GM12872 (cell line): ENCODE results near the gene SLC35G6.
"Not testable (repeated sequence)": the region's sequence is repeated elsewhere in the genome, so short reads cannot be mapped to it uniquely, and the experiment has no call there.

Experiments
- TF ChIP-seq, protein P1 (sequence below): IDR thresholded peaks from 3 replicates; pipeline ENCODE4 v1.5.1; 2011; ENCODE audit warnings: low read depth, mild to moderate bottlenecking, low read length, moderate library complexity; ENCODE audit not compliant: insufficient read depth

SLC35G6 gene

DNA sequence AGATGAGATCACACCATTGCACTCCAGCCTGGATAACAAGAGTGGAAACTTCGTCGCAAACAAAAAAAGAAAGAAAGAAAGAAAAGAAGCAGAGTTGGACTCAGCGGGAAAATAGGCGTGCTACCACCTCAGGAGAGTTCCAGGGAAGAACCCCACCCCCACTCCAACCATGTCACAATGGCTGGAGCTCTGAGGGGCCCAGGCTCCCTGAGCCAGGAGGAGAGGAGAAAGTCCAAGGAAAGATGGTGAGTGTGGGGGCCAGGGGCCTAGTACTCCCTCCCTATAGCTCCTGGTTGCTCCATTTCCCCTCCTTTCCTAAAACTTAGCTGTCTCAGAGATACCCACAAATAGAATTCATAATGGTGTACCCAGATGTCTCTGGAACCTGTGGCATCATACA is at the start of gene SLC35G6:
TSS of gene SLC35G6 (plus strand) at position 172 of the 400 bp plus-strand sequence. CDS start at position 243, 71 bp downstream.
- TF ChIP-seq, protein P1, sequence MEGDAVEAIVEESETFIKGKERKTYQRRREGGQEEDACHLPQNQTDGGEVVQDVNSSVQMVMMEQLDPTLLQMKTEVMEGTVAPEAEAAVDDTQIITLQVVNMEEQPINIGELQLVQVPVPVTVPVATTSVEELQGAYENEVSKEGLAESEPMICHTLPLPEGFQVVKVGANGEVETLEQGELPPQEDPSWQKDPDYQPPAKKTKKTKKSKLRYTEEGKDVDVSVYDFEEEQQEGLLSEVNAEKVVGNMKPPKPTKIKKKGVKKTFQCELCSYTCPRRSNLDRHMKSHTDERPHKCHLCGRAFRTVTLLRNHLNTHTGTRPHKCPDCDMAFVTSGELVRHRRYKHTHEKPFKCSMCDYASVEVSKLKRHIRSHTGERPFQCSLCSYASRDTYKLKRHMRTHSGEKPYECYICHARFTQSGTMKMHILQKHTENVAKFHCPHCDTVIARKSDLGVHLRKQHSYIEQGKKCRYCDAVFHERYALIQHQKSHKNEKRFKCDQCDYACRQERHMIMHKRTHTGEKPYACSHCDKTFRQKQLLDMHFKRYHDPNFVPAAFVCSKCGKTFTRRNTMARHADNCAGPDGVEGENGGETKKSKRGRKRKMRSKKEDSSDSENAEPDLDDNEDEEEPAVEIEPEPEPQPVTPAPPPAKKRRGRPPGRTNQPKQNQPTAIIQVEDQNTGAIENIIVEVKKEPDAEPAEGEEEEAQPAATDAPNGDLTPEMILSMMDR: not testable (repeated sequence)

DNA sequence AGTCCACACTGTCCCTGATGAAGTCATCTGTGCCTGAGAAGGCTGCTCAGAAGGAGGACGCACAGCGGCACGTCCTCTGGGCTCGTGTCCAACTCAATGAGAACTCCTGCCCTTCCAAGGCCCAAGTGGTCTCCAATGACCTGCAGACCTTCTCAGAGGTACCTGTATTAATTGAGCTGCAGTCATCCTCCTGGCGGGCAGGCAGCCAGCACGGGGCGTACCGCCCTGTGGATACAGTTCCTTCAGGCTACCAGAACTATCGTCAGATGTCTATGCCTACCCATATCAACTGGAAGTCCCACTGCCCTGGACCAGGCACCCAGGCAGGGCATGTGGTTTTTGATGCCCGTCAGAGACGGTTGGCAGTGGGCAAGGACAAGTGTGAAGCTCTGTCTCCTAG is 49.0 kb upstream of the SLC35G6 start:
- TF ChIP-seq, protein P1: no peak

DNA sequence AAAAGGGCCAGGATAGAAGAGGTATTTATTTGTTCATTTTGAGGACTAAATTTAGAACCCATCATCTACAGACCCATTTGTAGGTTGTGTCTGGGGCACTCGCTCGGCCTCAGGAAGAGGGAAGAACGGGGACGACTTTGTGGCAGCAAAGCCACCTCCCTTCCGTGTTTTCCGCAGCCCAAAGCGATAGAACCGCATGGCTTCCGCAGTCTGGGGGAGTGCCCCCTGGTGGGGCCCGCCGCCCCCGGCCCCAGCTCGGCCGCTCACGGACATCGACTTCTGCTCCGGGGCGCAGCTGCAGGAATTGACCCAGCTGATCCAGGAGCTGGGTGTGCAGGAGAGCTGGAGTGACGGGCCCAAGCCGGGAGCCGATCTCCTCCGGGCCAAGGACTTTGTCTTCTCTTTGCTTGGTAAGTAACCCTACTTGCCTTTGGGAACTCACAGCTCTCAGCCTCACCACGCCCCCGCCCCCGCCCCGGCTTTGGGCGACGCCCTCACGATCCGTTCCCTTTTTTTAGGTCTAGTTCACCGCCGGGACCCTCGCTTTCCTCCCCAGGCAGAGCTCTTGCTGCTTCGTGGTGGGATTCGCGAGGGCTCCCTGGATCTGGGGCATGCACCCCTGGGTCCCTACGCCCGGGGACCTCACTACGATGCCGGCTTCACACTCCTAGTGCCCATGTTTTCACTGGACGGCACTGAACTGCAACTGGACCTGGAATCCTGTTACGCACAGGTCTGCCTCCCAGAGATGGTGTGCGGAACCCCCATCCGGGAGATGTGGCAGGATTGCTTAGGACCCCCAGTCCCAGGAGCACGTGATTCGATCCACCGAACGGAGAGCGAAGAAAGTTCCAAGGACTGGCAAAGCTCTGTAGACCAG is 45.3 kb upstream of the SLC35G6 start:
- TF ChIP-seq, protein P1: peak; percentile 50

DNA sequence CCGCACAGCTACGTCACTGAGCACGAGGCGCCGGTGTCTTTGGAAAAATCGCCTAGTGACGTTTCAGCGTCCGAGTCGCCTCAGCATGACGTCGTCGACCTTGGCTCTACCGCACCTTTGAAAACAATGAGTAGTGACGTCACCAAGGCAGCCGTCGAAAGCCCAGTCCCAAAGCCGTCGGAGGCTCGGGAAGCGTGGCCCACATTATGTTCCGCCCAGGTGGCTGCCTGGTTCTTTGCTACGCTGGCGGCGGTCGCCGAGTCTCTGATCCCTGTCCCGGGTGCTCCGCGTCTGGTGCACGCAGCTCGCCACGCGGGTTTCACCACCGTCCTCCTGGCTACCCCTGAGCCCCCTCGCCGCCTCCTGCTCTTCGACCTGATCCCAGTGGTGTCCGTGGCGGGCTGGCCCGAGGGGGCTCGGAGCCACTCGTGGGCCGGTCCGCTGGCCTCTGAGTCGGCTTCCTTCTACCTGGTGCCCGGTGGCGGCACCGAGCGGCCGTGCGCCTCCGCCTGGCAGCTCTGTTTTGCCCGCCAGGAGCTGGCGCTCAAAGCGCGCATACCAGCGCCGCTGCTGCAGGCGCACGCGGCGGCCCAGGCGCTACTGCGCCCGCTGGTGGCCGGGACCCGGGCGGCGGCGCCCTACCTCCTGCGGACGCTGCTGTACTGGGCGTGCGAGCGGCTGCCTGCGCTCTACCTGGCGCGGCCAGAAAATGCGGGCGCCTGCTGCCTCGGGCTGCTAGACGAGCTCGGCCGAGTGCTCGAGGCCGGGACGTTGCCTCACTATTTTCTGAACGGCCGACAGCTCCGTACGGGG is 44.5 kb upstream of the SLC35G6 start:
- TF ChIP-seq, protein P1: peak; percentile 82

DNA sequence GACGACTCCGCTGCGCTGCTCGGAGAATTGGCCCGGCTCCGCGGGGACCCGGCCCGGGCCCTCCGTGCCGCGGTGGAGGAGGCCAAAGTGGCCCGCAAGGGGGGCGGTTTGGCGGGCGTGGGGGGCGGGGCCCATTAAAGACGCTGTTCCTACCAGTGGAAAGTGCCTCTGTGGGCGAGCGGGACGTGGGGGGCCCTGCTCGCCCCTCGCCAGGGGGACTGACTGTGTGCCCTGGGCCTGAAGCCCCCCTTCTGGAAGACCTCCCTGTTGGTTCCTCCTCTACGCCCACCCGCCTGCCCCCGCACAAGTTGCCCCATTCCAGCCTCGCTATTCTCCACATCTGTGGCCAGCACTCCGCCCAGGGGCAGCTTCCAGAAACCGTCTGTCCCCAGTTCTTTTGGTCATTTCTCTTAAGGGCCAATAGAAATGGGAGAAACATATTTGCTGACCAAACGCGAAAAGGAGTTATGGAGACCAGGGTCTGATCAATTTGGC is 43.8 kb upstream of the SLC35G6 start:
- TF ChIP-seq, protein P1: no peak

DNA sequence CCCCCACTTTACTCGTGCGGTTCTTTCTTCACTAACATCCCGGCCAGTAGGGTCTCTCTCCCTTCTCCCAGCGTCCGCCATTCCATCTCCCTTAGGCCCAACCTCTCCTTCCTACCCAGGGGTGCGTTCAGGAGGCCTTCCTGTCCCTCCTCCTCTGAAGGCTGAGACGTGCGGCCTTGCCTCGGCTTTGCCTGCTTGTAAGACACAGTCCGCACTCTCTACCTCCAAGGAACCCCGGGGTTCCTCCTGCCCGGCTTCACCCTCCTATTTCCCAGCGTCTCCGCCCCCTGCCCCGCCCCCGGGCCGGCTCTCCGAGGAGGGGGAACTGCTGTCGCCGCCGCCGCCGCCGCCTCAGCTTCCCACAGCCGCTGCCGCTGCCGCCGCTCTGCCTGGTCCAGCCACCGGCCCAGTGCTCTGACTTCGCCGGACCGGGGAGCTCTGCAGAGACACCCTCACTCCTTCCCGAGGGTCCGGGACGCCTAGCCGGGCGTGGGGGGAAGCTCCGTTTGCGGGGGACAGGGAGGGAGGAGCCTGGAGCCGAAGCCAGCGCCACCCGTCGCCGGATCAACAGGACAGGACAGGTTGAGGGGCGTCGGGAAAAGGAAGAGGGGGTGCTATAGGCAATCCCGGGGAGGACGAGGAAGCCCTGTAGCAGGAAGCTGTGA is 43.2 kb upstream of the SLC35G6 start:
- TF ChIP-seq, protein P1: no peak
